Smooth muscle cell (in vitro differentiated cells): Measurements from ENCODE around the gene PSMD1. TPM values are rescaled to one million over a fixed set of nuclear protein-coding genes. Genes with fewer than 3 reads are reported as not detected.

Source experiments
- DNase-seq: peaks from one replicate; lab custom pipeline; 2025; ENCODE audit not compliant: unreplicated experiment; lab: John Stamatoyannopoulos, UW
- H2AFZ ChIP-seq: fragments of 200-600 bp; sonication (generic); 2 replicates; pipeline ENCODE4 v1.6.0; 2016; ENCODE audit warnings: antibody characterized with exemption, low read depth, mild to moderate bottlenecking
- H3F3A ChIP-seq: fragments of 200-600 bp; sonication (generic); 2 replicates; pipeline ENCODE4 v1.6.0; 2017; ENCODE audit warnings: antibody characterized with exemption, low read depth
- H3K27ac ChIP-seq: fragments of 200-600 bp; sonication (generic); 2 replicates; pipeline ENCODE4 v1.5.1; 2016; ENCODE audit warnings: low read depth, mild to moderate bottlenecking
- H3K27me3 ChIP-seq: fragments of 200-600 bp; sonication (generic); 2 replicates; pipeline ENCODE4 v1.6.1; 2016; ENCODE audit warnings: low read depth, mild to moderate bottlenecking
- H3K36me3 ChIP-seq: fragments of 200-600 bp; sonication (generic); 2 replicates; pipeline ENCODE4 v1.5.1; 2016; ENCODE audit warnings: low read depth
- H3K4me1 ChIP-seq: fragments of 200-600 bp; sonication (generic); 2 replicates; pipeline ENCODE4 v1.5.1; 2016; ENCODE audit warnings: low read depth
- H3K4me2 ChIP-seq: fragments of 200-600 bp; sonication (generic); 2 replicates; pipeline ENCODE4 v1.6.0; 2016; ENCODE audit warnings: mild to moderate bottlenecking
- H3K4me3 ChIP-seq: fragments of 200-600 bp; sonication (generic); 2 replicates; pipeline ENCODE4 v1.5.1; 2016; ENCODE audit warnings: mild to moderate bottlenecking
- H3K79me2 ChIP-seq: fragments of 200-600 bp; sonication (generic); 2 replicates; pipeline ENCODE4 v1.6.0; 2016; ENCODE audit warnings: low read depth, mild to moderate bottlenecking
- H3K9ac ChIP-seq: fragments of 200-600 bp; sonication (generic); 2 replicates; pipeline ENCODE4 v1.6.0; 2016; ENCODE audit warnings: low read depth
- H3K9me3 ChIP-seq: fragments of 200-600 bp; sonication (generic); replicated peaks from 2 replicates; pipeline ENCODE4 v1.5.1; 2016; ENCODE audit warnings: low read depth
- H4K20me1 ChIP-seq: fragments of 200-600 bp; sonication (generic); 2 replicates; pipeline ENCODE4 v1.6.0; 2016; ENCODE audit warnings: low read depth
- CTCF ChIP-seq: fragments of 200-600 bp; sonication (generic); IDR thresholded peaks from 2 replicates; pipeline ENCODE4 v1.5.1; 2017; ENCODE audit warnings: borderline replicate concordance, mild to moderate bottlenecking, antibody characterized with exemption; ENCODE audit not compliant: insufficient read depth, poor library complexity, severe bottlenecking
- WGBS: methylation state at CpG from one replicate; pipeline ENCODE4 v1.1.7; 2016; ENCODE audit warnings: low lambda C conversion rate; 5-methylcytosine and 5-hydroxymethylcytosine counted together
- polyA plus RNA-seq: library from polyadenylated mRNA; unstranded; fragments of >200 nt; fragmentation: Nextera tagmentation; extraction: Ambion mirVana; gene quantifications from 2 replicates; pipeline ENCODE4 v1.2.1, GENCODE V29; 2016
- total RNA-seq: library from RNA; depleted of rRNA; stranded (reverse); fragments of >200 nt; gene quantifications from 2 replicates; pipeline ENCODE4 v1.2.3, GENCODE V29; 2014

The PSMD1 gene
- total and polyA plus RNA-seq, 2 experiments from 2014 or later = 95.7 to 99.7 TPM

DNA sequence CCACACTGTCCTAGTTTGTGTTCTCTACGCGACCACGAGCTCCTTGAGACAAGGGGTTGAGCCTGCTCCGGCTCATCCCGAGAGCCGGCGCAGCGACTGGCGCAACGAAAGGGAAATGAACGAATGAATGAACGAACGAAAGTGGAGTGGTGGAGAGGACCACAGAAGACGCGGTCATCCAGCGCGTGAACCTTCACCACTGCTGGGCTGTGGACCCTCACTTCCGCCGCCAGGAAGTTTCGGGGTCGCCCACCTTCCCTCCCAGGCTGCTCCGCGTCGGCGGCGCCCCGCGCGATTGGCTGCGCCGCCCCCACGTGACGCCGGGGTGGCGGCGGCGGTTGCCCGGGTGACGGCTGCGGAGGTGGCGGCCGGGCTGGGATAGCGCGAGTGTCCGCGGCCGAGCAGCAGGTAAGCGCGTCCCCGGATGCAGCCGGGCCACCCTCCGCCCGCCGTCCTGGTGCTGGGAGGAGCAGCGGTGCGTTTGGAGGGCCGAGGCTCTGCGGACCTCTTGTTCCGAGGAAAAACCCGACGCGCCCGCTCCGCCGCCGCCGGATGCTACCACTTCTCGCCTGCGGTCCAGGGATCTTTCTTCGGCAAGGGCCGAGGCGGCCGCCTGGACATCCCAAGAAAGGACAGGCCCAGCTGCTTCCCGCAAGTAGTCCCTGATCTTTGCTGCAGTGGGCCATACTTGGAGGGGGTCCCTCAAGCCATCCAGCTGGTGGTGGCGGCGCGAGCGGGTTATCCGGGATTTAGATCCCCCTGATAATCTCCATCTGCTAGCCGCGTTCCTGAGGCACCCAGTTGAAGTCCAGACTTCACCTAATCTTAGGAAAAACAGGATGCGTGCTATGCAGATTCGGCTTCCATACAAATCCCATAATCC lies 141.9 kb downstream of the PSMD1 start, which contains the start of gene ARMC9:
TSS of gene ARMC9 (plus strand) at position 341 of the 883 bp plus-strand sequence. CDS start 7,608 bp downstream, outside the sequence.
- DNase-seq = peak; percentile 68
- peaks cover 14% of the 10 kb centered on the region for H3K4me1 ChIP-seq
- H3K4me3 ChIP-seq = peak within 1 kb of the TSS; percentile 75
- no peak for TF ChIP-seq CTCF
- peak within 1 kb of the TSS; percentile 94 for H2AFZ ChIP-seq
- WGBS = 1% methylated on average over 83 of the region's 83 CpGs
- H3K27me3 ChIP-seq = no peaks in the 10 kb centered on the region
- H3K9ac ChIP-seq = peak within 1 kb of the TSS; percentile 43
- H4K20me1 ChIP-seq = peaks cover 13% of the 10 kb centered on the region
- peaks cover 5% of the 10 kb centered on the region for H3F3A ChIP-seq
- H3K9me3 ChIP-seq = no peaks in the 10 kb centered on the region
- H3K36me3 ChIP-seq = no peaks in the 10 kb centered on the region
- peak within 1 kb of the TSS; percentile 77 for H3K27ac ChIP-seq
- peaks cover 24% of the 10 kb centered on the region for H3K79me2 ChIP-seq
- peak within 1 kb of the TSS; percentile 81 for H3K4me2 ChIP-seq

DNA sequence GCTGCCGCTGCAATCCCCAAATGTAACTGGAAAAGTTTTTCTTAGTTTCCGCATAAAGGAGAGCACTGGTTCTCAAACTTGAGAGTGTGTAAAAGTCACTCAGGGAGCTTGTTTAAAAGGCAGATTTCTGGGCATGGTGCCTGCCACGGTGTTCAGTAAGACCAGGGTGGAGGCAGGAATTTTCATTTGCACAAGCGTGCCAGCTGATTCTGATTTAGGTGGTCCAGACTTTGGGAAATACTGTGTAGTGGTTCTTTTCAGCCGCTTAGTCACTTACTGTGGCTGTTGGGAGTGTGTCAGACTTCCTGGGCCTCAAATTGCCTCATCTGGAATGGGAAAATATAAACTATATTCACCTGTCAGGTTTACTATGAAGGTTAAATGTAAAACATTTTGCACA lies 142.6 kb downstream of the PSMD1 start:
- Histone ChIP-seq H3K9ac (peak overlapping the region; percentile 43), H3K4me1 (peaks cover 14% of the 10 kb centered on the region), H3K79me2 (peaks cover 25% of the 10 kb centered on the region), H4K20me1 (peaks cover 18% of the 10 kb centered on the region), H3K9me3 (no peaks in the 10 kb centered on the region), H3K27ac (peak overlapping the region; percentile 77), H3K36me3 (no peaks in the 10 kb centered on the region), H2AFZ (peak overlapping the region; percentile 6), H3K27me3 (no peaks in the 10 kb centered on the region), H3K4me3 (peak overlapping the region; percentile 75), H3F3A (peaks cover 5% of the 10 kb centered on the region), H3K4me2 (peak overlapping the region; percentile 81)
- DNase-seq = no peak
- TF ChIP-seq CTCF = no peak
- 14% methylated on average over 5 of the region's 5 CpGs for WGBS

DNA sequence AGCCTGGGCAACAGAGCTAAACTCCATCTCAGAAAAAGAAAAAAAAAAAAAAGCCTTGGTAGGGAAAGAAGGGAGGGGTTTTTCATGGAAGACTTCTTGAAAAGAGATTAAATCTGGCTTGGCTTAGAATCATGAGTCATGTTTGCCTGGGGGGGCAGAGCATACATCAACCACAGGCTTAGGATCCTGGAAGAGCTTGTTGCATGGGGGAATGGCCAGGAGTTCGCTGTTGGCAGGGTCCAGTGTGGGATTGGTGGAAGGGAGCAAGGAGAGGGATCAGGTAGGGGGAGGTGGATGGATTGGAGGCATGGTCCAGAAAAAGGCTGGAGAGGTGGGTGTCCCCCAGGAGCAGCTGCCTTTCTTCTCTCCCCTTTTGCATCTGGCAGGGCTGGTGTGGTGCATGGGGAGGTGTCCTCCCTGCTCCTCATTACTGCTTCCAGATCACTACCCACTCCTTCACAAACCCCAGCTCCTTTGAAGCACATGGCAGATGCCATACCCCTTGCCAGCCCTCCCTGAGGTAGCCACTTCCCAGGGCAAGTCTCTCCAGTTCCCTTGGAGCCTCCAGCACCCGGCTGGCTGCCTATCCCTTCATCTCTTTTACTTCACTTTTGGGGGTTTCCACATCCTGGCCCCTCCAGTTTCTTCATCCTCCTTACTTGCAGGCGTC lies 144.3 kb downstream of the PSMD1 start:
- H3K4me3 ChIP-seq = no peak overlapping the region
- H2AFZ ChIP-seq = no peak overlapping the region

More for the DNA sequence above, 144.3 kb downstream of the PSMD1 start:
- TF ChIP-seq CTCF = no peak
- 37% methylated on average over 3 of the region's 3 CpGs for WGBS
- Histone ChIP-seq H3K4me2 (peak overlapping the region; percentile 81), H3K27me3 (no peaks in the 10 kb centered on the region), H3K4me1 (peaks cover 14% of the 10 kb centered on the region), H3K9ac (no peak overlapping the region), H4K20me1 (peaks cover 35% of the 10 kb centered on the region), H3K36me3 (no peaks in the 10 kb centered on the region), H3K27ac (peak overlapping the region; percentile 14), H3K79me2 (peaks cover 32% of the 10 kb centered on the region), H3K9me3 (no peaks in the 10 kb centered on the region), H3F3A (peaks cover 5% of the 10 kb centered on the region)
- DNase-seq = no peak
